ENCODE data around the gene CUTA.

- TF ChIP-seq CTCF (IDR thresholded peaks at IDR 0.05) (no peak), NFIC (IDR thresholded peaks at IDR 0.05; ENCODE audit: borderline replicate concordance) (no peak; the same call in 1 of the 2 replicates), RXRA (IDR thresholded peaks at IDR 0.05; ENCODE audit: borderline replicate concordance, low read depth) (no peak), FOXJ3 (CRISPR knock-in tag; IDR thresholded peaks at IDR 0.05) (peak; percentile 50; the same call in 1 of the 2 replicates), POLR2AphosphoS5 (IDR thresholded peaks at IDR 0.05; ENCODE audit: low read depth, low read length) (peak; percentile 81), GABPA (IDR thresholded peaks at IDR 0.05; ENCODE audit: low read depth) (peak; percentile 64)
Measured at GRCh38 chr6:33410050-33410710, 7.7 kb downstream of the CUTA start.

Measured in SK-N-SH (cell line).